ES-I3 (cell line): ENCODE results near the gene FN3K.
A peak's percentile ranks its signal among the peaks of the same experiment; 100 is the strongest.

Source experiments
- H3K36me3 ChIP-seq: 2 replicates; pipeline ENCODE4 v1.6.1; 2013; ENCODE audit warnings: mild to moderate bottlenecking, low read length, control low read depth, moderate library complexity; ENCODE audit not compliant: insufficient read depth
- H3K4me1 ChIP-seq: 2 replicates; pipeline ENCODE4 v1.6.1; 2013; ENCODE audit warnings: mild to moderate bottlenecking, control low read depth, low read length; ENCODE audit not compliant: insufficient read depth
- H3K9ac ChIP-seq: 2 replicates; pipeline ENCODE4 v1.6.1; 2013; ENCODE audit warnings: low read depth, mild to moderate bottlenecking, low read length, moderate library complexity
- H3K9me3 ChIP-seq: 2 replicates; pipeline ENCODE4 v1.6.1; 2013; ENCODE audit warnings: mild to moderate bottlenecking, low read length, moderate library complexity; ENCODE audit not compliant: control insufficient read depth, insufficient read depth

Gene FN3K

DNA sequence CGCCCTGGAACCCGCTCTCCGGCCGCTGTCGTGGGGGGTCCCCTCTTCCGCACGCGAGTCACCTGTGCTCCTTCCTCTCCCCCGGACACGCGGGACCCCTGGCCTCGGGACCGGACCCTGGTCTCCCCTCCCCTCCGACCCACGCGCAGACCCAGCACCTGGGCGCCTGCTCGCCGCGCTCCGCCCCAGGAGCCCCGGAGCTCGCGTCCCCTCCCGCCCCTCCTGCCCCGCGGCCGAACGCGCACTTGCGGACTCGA is 37.7 kb upstream of the FN3K start:
- Histone ChIP-seq H3K36me3 (no peaks in the 10 kb centered on the region), H3K9me3 (peaks cover 6% of the 10 kb centered on the region; the same call in 1 of the 2 replicates), H3K4me1 (peaks cover 4% of the 10 kb centered on the region; the same call in 1 of the 2 replicates), H3K9ac (peak overlapping the region; percentile 45; the same call in 1 of the 2 replicates)

GRCh38 chr17:82698065-82698973 is 37.1 kb upstream of the FN3K start, which contains the start of gene RAB40B:
TSS of gene RAB40B (minus strand) at chr17:82698698. CDS start at chr17:82698596, 102 bp downstream.
- Histone ChIP-seq H3K9ac (peak within 1 kb of the TSS; percentile 66; the same call in 1 of the 2 replicates), H3K4me1 (peaks cover 4% of the 10 kb centered on the region; the same call in 1 of the 2 replicates), H3K9me3 (peaks cover 6% of the 10 kb centered on the region; the same call in 1 of the 2 replicates)

GRCh38 chr17:82698974-82699442 is 36.4 kb upstream of the FN3K start:
- Histone ChIP-seq H3K4me1 (peaks cover 4% of the 10 kb centered on the region; the same call in 1 of the 2 replicates), H3K36me3 (no peaks in the 10 kb centered on the region), H3K9ac (peak overlapping the region; percentile 43; the same call in 1 of the 2 replicates), H3K9me3 (peaks cover 6% of the 10 kb centered on the region; the same call in 1 of the 2 replicates)

More at GRCh38 chr17:82698065-82698973, 37.1 kb upstream of the FN3K start, which contains the start of gene RAB40B:
- no peaks in the 10 kb centered on the region for H3K36me3 ChIP-seq

- Histone ChIP-seq H3K36me3 (no peaks in the 10 kb centered on the region), H3K9ac (peak overlapping the region; percentile 43; the same call in 1 of the 2 replicates), H3K9me3 (peaks cover 1% of the 10 kb centered on the region; the same call in 1 of the 2 replicates), H3K4me1 (peaks cover 4% of the 10 kb centered on the region; the same call in 1 of the 2 replicates)
These were observed 35.9 kb upstream of the FN3K start for GRCh38 chr17:82699551-82699950.

DNA sequence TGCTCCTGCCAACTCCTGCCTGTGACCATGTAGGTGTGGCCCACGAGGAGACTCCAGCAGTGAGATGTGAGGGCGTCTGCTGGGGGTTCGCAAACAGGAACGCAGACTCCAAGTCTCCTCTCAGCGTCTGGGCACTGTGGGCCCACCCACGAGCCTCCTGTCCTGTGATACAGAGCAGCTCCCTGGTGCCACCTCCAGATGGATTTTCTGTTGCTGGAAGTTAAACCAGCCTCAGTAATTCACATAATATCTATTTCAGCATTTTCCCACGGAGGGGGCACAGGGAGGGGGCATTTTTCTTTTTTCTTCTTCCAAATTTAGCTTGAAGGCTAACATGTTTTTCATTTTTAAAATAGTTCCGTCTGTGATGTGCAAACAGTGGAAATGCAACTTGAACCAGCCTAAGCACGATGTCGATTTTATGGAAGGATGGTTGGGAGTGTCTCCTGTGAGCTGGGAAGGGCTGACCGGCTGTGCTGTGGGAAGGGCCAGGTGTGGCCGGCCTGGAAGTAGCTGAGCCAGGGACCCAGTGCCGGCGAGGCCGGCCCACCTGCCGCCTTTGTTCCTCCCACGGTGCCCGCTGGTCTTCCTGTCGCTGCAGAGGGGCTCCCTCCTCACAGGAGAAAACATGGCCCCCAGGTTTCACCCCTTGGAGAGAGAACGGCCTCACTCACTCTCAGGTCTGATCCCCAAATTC is 33.0 kb upstream of the FN3K start:
- Histone ChIP-seq H3K36me3 (no peaks in the 10 kb centered on the region), H3K9ac (no peak overlapping the region), H3K4me1 (peaks cover 4% of the 10 kb centered on the region; the same call in 1 of the 2 replicates), H3K9me3 (no peaks in the 10 kb centered on the region)

DNA sequence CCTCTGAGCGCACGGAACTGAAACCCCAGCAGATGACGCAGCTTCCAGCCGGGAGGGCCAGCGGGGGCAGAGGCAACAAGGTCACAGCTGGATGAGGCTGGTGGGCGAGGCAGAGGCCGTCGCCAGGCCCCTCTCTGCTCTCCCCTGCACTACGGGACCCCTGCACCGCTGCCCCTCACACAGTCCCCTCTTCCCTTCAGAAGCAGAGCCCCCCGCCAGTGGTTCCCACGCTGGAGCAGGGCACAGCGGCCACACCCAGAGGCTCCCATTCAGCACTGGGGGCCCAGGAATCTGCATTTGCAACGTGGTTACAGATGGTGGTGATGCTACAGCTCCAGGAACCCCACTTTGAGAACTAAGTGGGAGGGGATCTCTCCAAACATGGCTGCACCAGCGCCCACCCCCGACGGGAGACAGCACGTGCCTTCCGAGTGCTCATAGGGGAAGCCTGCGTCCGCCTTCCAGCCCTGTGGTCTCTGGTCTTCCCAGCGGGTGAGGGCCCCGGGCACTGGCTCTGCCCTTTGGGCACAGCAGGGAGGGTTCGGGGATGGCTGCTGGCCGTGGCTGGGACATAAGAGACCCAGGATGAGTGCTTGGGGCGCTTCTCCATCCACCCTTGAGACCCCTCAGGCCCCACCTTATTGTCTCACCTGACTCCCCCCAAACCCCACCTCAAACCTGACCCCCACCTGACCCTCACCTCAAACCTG is 32.2 kb upstream of the FN3K start:
- H3K36me3 ChIP-seq, result no peaks in the 10 kb centered on the region
- H3K4me1 ChIP-seq, result peaks cover 7% of the 10 kb centered on the region
- H3K9ac ChIP-seq, result no peak overlapping the region
- no peaks in the 10 kb centered on the region for H3K9me3 ChIP-seq

GRCh38 chr17:82703935-82704865 is 31.2 kb upstream of the FN3K start:
- Histone ChIP-seq H3K9ac (no peak overlapping the region), H3K9me3 (no peaks in the 10 kb centered on the region), H3K36me3 (no peaks in the 10 kb centered on the region), H3K4me1 (peaks cover 7% of the 10 kb centered on the region)

DNA sequence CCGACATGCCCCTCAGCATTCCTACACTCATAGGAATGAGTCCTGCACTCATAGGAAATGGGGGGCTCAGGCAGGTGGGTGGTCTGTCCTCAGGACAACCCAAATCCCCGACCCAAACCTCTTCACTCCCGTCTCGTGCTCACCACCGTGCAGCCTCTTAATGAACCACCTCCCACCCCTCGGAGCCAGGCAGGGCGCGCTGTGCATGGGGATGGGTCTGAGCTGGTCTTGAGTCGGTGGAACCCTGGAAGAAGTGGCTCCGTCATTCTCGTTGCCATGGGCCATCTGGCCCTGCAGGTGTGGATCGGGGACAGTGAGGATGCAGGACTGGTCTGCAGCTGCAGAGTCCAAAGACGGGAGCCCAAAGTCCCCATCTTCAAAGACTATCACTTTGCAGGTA is 30.5 kb upstream of the FN3K start:
- Histone ChIP-seq H3K9ac (no peak overlapping the region), H3K36me3 (no peaks in the 10 kb centered on the region), H3K9me3 (no peaks in the 10 kb centered on the region), H3K4me1 (peaks cover 7% of the 10 kb centered on the region)

GRCh38 chr17:82705756-82706155 is 29.7 kb upstream of the FN3K start:
- Histone ChIP-seq H3K9me3 (no peaks in the 10 kb centered on the region), H3K9ac (no peak overlapping the region), H3K36me3 (no peaks in the 10 kb centered on the region), H3K4me1 (peaks cover 7% of the 10 kb centered on the region)

- H3K9me3 ChIP-seq, result no peaks in the 10 kb centered on the region
- peaks cover 4% of the 10 kb centered on the region; the same call in 1 of the 2 replicates for H3K4me1 ChIP-seq
- no peak overlapping the region for H3K9ac ChIP-seq
- no peaks in the 10 kb centered on the region for H3K36me3 ChIP-seq
These were observed 26.3 kb upstream of the FN3K start for GRCh38 chr17:82709024-82709675.

GRCh38 chr17:82709676-82710498 is 25.5 kb upstream of the FN3K start:
- H3K9ac ChIP-seq, result no peak overlapping the region
- H3K36me3 ChIP-seq, result no peaks in the 10 kb centered on the region
- H3K4me1 ChIP-seq, result peaks cover 4% of the 10 kb centered on the region; the same call in 1 of the 2 replicates
- H3K9me3 ChIP-seq, result no peaks in the 10 kb centered on the region

DNA sequence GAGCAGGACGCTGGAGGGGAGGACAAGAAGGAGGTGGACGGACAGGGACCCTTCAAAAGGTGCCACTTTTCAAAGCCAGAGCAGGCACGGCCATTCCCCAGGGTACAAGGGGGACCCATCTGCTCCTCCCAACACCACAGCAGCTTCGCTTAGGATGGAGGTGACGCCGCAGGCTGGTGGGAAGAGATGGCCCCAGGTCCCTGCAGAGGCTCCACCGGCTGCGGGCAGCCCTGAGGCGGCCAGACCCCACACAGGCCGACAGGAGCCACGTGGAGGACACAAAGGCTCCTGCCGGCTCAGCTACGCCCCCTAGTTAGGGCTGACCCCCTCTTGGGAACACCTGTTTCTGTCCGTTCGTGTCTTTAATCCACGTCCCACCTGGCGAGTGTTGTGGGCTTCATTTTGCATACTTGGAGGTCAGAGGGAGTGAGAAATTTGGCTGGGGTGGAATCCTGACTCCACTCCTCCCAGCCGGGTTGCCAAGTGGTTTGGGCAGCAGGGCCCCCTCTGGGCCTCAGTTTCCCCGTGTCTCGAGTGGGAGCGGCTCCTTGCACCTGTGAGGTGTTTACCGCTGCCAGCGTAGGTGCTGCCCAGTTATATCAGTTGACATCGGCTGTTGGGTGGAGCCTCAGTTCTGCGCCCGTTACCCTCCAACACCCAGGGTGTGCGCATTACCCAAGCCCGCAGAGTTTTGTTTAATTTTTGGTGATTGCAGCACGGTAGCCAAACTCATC is 24.7 kb upstream of the FN3K start:
- Histone ChIP-seq H3K9me3 (no peaks in the 10 kb centered on the region), H3K36me3 (no peaks in the 10 kb centered on the region), H3K9ac (no peak overlapping the region), H3K4me1 (peaks cover 4% of the 10 kb centered on the region; the same call in 1 of the 2 replicates)
